Kidney (tissue), 14 donors: ENCODE data around the gene CORO2B. TPM values are rescaled to one million over a fixed set of nuclear protein-coding genes. Genes with fewer than 3 reads are reported as not detected.

Experiments
- DNase-seq, 5 donors: peaks; one replicate each; pipeline ENCODE4 v3.0.0-alpha.2; 2013 to 2020
- FAIRE-seq: peaks from 2 replicates; lab custom pipeline; 2012; peaks lifted over from hg19 to GRCh38; lab: Jason Lieb, UNC
- H3K27ac ChIP-seq, 2 donors: one replicate each; pipeline ENCODE4 v1.7.0; 2013; ENCODE audit warnings: low read depth in 2 of 2, low read length in 2 of 2, inconsistent platforms in 1 of 2
- H3K27me3 ChIP-seq: one replicate; pipeline ENCODE4 v1.7.1; 2013; ENCODE audit warnings: low read length, inconsistent platforms; ENCODE audit not compliant: control insufficient read depth, insufficient read depth
- H3K36me3 ChIP-seq, 3 donors: one replicate each; pipeline versions ENCODE4 v1.7.0 to v1.7.1; 2013; ENCODE audit warnings: low read length in 3 of 3, control low read depth in 1 of 3, inconsistent platforms in 1 of 3; ENCODE audit not compliant: insufficient read depth in 3 of 3, control insufficient read depth in 2 of 3
- H3K4me1 ChIP-seq, 3 donors: one replicate each; pipeline versions ENCODE4 v1.7.0 to v1.7.1; 2013; ENCODE audit warnings: low read length in 3 of 3, inconsistent platforms in 1 of 3, low read depth in 1 of 3; ENCODE audit not compliant: control insufficient read depth in 2 of 3, insufficient read depth in 2 of 3
- H3K4me3 ChIP-seq, 3 donors: one replicate each; pipeline versions ENCODE4 v1.7.0 to v1.8.1; 2013; ENCODE audit warnings: low read length in 3 of 3, control low read depth in 1 of 3, inconsistent platforms in 1 of 3
- H3K9ac ChIP-seq, 3 donors: one replicate each; pipeline versions ENCODE4 v1.7.0 to v1.7.1; 2013; ENCODE audit warnings: low read length in 3 of 3, control low read depth in 1 of 3, inconsistent platforms in 1 of 3
- H3K9me3 ChIP-seq, 3 donors: one replicate each; pipeline versions ENCODE4 v1.7.0 to v1.7.1; 2013; ENCODE audit warnings: low read length in 3 of 3, control low read depth in 1 of 3, inconsistent platforms in 1 of 3; ENCODE audit not compliant: control insufficient read depth in 2 of 3, insufficient read depth in 1 of 3
- CTCF ChIP-seq: IDR thresholded peaks from 3 replicates; pipeline ENCODE4 v1.5.1; 2012; ENCODE audit warnings: mild to moderate bottlenecking, moderate library complexity, borderline replicate concordance; ENCODE audit not compliant: insufficient read depth; ENCODE audit errors: extremely low read depth
- intact Hi-C: fragments of 100-400 bp; cut with DNase I; formaldehyde crosslinking; loops from one replicate; pipeline ENCODE4 v1.11.1; 2022
- polyA plus RNA-seq: library from polyadenylated mRNA; stranded (reverse); fragments of 350-450 nt; fragmentation: Illumina TruSeq; extraction: RNeasy Lipid Tissue Mini Kit (QIAGEN cat#74804); gene quantifications from one replicate; pipeline ENCODE4 v1.2.3, GENCODE V29; 2014; ENCODE audit warnings: low read depth, low replicate concordance; ENCODE audit not compliant: insufficient read depth
- total RNA-seq: library from RNA; stranded (reverse); fragmentation: NEBNext Ultra II Directional; extraction: Animal tissue kit (Norgen Biotek cat#: 25700); gene quantifications from one replicate; pipeline ENCODE4 v1.2.1, GENCODE V29; 2021
- donor health status: control.
- donor health status: control.
- donor health status: control.
- donor health status: control.
- donor health status: control.
- donor health status: DM: yes; HTN: yes; CAD: no.
- donor health status: Normal renal cell carcinoma (clear cell type).

The CORO2B gene
- total and polyA plus RNA-seq, 2 donors from 2014 or later = 7.9 to 9.0 TPM

- no peak overlapping the region for H3K4me3 ChIP-seq
- no peaks in the 10 kb centered on the region for H3K36me3 ChIP-seq
- intact Hi-C loops = no loop called here
- H3K9ac ChIP-seq = no peak overlapping the region
- DNase-seq (peak in 1 of 5 donors; percentile 23), FAIRE-seq (no peak)
- no peaks in the 10 kb centered on the region for H3K9me3 ChIP-seq
- H3K27me3 ChIP-seq = no peaks in the 10 kb centered on the region
- TF ChIP-seq CTCF = no peak
- H3K4me1 ChIP-seq = peaks cover 0 to 6% (median 0%) of the 10 kb centered on the region in 3 donors
- H3K27ac ChIP-seq = no peak overlapping the region
These were observed 76.2 kb downstream of the CORO2B start for GRCh38 chr15:68654786-68655560.

GRCh38 chr15:68655686-68656437 is 77.1 kb downstream of the CORO2B start:
- no peaks in the 10 kb centered on the region for H3K36me3 ChIP-seq
- FAIRE-seq (no peak), DNase-seq (peak in 1 of 5 donors; percentile 34)
- H3K27ac ChIP-seq = no peak overlapping the region
- no peaks in the 10 kb centered on the region for H3K27me3 ChIP-seq
- H3K4me3 ChIP-seq = no peak overlapping the region
- intact Hi-C loops = no loop called here
- no peak for TF ChIP-seq CTCF
- peaks cover 0 to 4% (median 0%) of the 10 kb centered on the region in 3 donors for H3K4me1 ChIP-seq
- H3K9ac ChIP-seq = no peak overlapping the region
- no peaks in the 10 kb centered on the region for H3K9me3 ChIP-seq

GRCh38 chr15:68656438-68656739 is 77.6 kb downstream of the CORO2B start:
- H3K9me3 ChIP-seq = no peaks in the 10 kb centered on the region
- TF ChIP-seq CTCF = no peak
- DNase-seq (no peak), FAIRE-seq (no peak)
- H3K9ac ChIP-seq = no peak overlapping the region
- no peaks in the 10 kb centered on the region for H3K36me3 ChIP-seq
- H3K27me3 ChIP-seq = no peaks in the 10 kb centered on the region
- intact Hi-C loops = no loop called here
- H3K4me1 ChIP-seq = peaks cover 0 to 3% (median 0%) of the 10 kb centered on the region in 3 donors
- H3K4me3 ChIP-seq = no peak overlapping the region
- no peak overlapping the region for H3K27ac ChIP-seq
